ENCODE data around the gene TNNI3. TPM values are rescaled to one million over a fixed set of nuclear protein-coding genes. Genes with fewer than 3 reads are reported as not detected.

The TNNI3 gene
- total and polyA plus RNA-seq, 9 of the 15 experiments (the other 6 are each of a cell fraction or from before 2014, with no cell fraction given), result 4.7 to 158 (median 42.0) TPM

- TF ChIP-seq, protein P1, sequence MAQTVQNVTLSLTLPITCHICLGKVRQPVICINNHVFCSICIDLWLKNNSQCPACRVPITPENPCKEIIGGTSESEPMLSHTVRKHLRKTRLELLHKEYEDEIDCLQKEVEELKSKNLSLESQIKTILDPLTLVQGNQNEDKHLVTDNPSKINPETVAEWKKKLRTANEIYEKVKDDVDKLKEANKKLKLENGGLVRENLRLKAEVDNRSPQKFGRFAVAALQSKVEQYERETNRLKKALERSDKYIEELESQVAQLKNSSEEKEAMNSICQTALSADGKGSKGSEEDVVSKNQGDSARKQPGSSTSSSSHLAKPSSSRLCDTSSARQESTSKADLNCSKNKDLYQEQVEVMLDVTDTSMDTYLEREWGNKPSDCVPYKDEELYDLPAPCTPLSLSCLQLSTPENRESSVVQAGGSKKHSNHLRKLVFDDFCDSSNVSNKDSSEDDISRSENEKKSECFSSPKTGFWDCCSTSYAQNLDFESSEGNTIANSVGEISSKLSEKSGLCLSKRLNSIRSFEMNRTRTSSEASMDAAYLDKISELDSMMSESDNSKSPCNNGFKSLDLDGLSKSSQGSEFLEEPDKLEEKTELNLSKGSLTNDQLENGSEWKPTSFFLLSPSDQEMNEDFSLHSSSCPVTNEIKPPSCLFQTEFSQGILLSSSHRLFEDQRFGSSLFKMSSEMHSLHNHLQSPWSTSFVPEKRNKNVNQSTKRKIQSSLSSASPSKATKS (CRISPR knock-in tag; IDR thresholded peaks at IDR 0.05), result no peak
- peak; percentile 86 for TF ChIP-seq RBFOX2 (IDR thresholded peaks at IDR 0.05; ENCODE audit: low read depth, low read length)
- no peak for TF ChIP-seq FUS (optimal IDR thresholded peaks at IDR 0.05; ENCODE audit: low read depth, low read length)
- TF ChIP-seq, protein P2, sequence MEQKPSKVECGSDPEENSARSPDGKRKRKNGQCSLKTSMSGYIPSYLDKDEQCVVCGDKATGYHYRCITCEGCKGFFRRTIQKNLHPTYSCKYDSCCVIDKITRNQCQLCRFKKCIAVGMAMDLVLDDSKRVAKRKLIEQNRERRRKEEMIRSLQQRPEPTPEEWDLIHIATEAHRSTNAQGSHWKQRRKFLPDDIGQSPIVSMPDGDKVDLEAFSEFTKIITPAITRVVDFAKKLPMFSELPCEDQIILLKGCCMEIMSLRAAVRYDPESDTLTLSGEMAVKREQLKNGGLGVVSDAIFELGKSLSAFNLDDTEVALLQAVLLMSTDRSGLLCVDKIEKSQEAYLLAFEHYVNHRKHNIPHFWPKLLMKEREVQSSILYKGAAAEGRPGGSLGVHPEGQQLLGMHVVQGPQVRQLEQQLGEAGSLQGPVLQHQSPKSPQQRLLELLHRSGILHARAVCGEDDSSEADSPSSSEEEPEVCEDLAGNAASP (IDR thresholded peaks at IDR 0.05), result no peak
- peak; percentile 93 for TF ChIP-seq FOSL1 (tag; conservative IDR thresholded peaks at IDR 0.05)
- peak; percentile 70 for TF ChIP-seq SAP30 (IDR thresholded peaks at IDR 0.05; ENCODE audit: borderline replicate concordance, insufficient read depth, low read depth, low read length, poor library complexity, severe bottlenecking)
- peak; percentile 69 for TF ChIP-seq DACH1 (IDR thresholded peaks at IDR 0.05; ENCODE audit: partially characterized antibody)
- TF ChIP-seq EP300 (IDR thresholded peaks at IDR 0.05; ENCODE audit: low read length), result peak; percentile 91
- TF ChIP-seq ZNF239 (CRISPR knock-in tag; IDR thresholded peaks at IDR 0.05), result no peak
- TF ChIP-seq, protein P3, sequence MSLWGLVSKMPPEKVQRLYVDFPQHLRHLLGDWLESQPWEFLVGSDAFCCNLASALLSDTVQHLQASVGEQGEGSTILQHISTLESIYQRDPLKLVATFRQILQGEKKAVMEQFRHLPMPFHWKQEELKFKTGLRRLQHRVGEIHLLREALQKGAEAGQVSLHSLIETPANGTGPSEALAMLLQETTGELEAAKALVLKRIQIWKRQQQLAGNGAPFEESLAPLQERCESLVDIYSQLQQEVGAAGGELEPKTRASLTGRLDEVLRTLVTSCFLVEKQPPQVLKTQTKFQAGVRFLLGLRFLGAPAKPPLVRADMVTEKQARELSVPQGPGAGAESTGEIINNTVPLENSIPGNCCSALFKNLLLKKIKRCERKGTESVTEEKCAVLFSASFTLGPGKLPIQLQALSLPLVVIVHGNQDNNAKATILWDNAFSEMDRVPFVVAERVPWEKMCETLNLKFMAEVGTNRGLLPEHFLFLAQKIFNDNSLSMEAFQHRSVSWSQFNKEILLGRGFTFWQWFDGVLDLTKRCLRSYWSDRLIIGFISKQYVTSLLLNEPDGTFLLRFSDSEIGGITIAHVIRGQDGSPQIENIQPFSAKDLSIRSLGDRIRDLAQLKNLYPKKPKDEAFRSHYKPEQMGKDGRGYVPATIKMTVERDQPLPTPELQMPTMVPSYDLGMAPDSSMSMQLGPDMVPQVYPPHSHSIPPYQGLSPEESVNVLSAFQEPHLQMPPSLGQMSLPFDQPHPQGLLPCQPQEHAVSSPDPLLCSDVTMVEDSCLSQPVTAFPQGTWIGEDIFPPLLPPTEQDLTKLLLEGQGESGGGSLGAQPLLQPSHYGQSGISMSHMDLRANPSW (CRISPR knock-in tag; IDR thresholded peaks at IDR 0.05), result 0 out of 2 replicates have a peak, but pooled peaks have one; percentile 50
- no peak for TF ChIP-seq EHMT2 (IDR thresholded peaks at IDR 0.05)
- TF ChIP-seq SIN3A (IDR thresholded peaks at IDR 0.05; ENCODE audit: borderline replicate concordance in 2 of 2, control insufficient read depth in 1 of 2, low read depth in 2 of 2, low read length in 2 of 2), result peak; percentile 49 to 70; a peak in 1 of 4 replicates
- TF ChIP-seq STAG1 (CRISPR knock-in tag; IDR thresholded peaks at IDR 0.05; ENCODE audit: borderline replicate concordance), result 0 out of 2 replicates have a peak, but pooled peaks have one; percentile 27
- TF ChIP-seq LCOR (CRISPR knock-in tag; IDR thresholded peaks at IDR 0.05), result peak; percentile 72; the same call in 1 of the 2 replicates
- TF ChIP-seq SRSF3 (IDR thresholded peaks at IDR 0.05; ENCODE audit: insufficient read depth, low read length), result no peak
- peak; percentile 68; the same call in 1 of the 2 replicates for TF ChIP-seq SMARCC2 (IDR thresholded peaks at IDR 0.05; ENCODE audit: low read depth)
- TF ChIP-seq, protein P4, sequence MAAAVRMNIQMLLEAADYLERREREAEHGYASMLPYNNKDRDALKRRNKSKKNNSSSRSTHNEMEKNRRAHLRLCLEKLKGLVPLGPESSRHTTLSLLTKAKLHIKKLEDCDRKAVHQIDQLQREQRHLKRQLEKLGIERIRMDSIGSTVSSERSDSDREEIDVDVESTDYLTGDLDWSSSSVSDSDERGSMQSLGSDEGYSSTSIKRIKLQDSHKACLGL (CRISPR knock-in tag; IDR thresholded peaks at IDR 0.05; ENCODE audit: borderline replicate concordance, poor library complexity, severe bottlenecking), result no peak
- TF ChIP-seq SMARCA4 (IDR thresholded peaks at IDR 0.05), result peak; percentile 92
- TF ChIP-seq GATA2 (CRISPR knock-in tag; IDR thresholded peaks at IDR 0.05), result 0 out of 2 replicates have a peak, but pooled peaks have one; percentile 38
- no peak for TF ChIP-seq RBM17 (IDR thresholded peaks at IDR 0.05; ENCODE audit: borderline replicate concordance, low read depth, low read length)
Observed at GRCh38 chr19:55158848-55159749, 1.6 kb upstream of the TNNI3 start (continued).
